RWPE2 (cell line): Measurements from ENCODE around the gene EML6.

Experiments used
- ATAC-seq: fragments of 200-7000 bp; cut with Tn5 transposase; 3 replicates; pipeline ENCODE4 v1.9.1; 2021; ENCODE audit warnings: low read depth
- DNase-seq: peaks from one replicate; pipeline ENCODE4 v3.0.0-alpha.2; 2020; ENCODE audit warnings: low spot score
- H3K27ac ChIP-seq: fragments of 450-650 bp; 2 replicates; pipeline ENCODE4 v1.5.1; 2017; ENCODE audit warnings: mild to moderate bottlenecking; ENCODE audit not compliant: poor library complexity, severe bottlenecking
- H3K27me3 ChIP-seq: fragments of 250-450 bp; sonication (Bioruptor Pico); 2 replicates; pipeline ENCODE4 v1.5.1; 2021; ENCODE audit warnings: mild to moderate bottlenecking, moderate library complexity; ENCODE audit not compliant: insufficient read depth, poor library complexity, severe bottlenecking
- H3K36me3 ChIP-seq: fragments of 250-450 bp; sonication (Bioruptor Pico); 2 replicates; pipeline ENCODE4 v1.5.1; 2020; ENCODE audit warnings: low read depth, mild to moderate bottlenecking, moderate library complexity
- H3K4me1 ChIP-seq: fragments of 250-450 bp; sonication (Bioruptor Pico); 2 replicates; pipeline ENCODE4 v1.5.1; 2021; ENCODE audit warnings: mild to moderate bottlenecking, moderate library complexity; ENCODE audit not compliant: insufficient read depth, poor library complexity, severe bottlenecking
- H3K4me3 ChIP-seq: fragments of 250-450 bp; sonication (Bioruptor Pico); 2 replicates; pipeline ENCODE4 v1.5.1; 2021; ENCODE audit warnings: mild to moderate bottlenecking, moderate library complexity; ENCODE audit not compliant: severe bottlenecking
- H3K9me3 ChIP-seq: fragments of 250-450 bp; sonication (Bioruptor Pico); 2 replicates; pipeline ENCODE4 v1.5.1; 2021; ENCODE audit warnings: mild to moderate bottlenecking, moderate library complexity; ENCODE audit not compliant: severe bottlenecking
- TF ChIP-seq, protein P1 (sequence below): fragments of 450-650 bp; IDR thresholded peaks from one replicate; pipeline ENCODE4 v1.5.1; 2017; ENCODE audit warnings: mild to moderate bottlenecking, moderate library complexity; ENCODE audit not compliant: poor library complexity, severe bottlenecking

EML6 gene

DNA sequence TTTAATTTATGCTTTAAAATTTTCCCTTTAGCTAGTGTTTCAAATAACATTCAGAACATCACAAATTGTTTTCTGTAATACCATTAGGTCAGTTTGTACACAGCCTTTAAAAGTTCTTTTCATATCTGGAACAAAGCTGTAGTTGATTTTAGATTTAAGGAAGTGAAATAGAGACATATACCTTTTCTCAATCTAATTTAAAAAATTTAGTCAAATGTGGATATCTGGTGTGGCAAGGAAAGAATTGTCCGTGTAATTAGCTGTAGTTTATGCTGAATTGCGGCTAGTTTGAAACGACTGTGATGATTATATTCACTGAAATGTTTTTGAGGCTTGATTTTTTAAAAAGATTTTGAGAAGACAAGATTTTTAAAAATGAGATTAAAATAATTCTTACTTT lies 59.9 kb downstream of the EML6 start:
- H3K27ac ChIP-seq, result no peak overlapping the region
- no peaks in the 10 kb centered on the region for H3K4me1 ChIP-seq
- no peaks in the 10 kb centered on the region for H3K27me3 ChIP-seq
- no peaks in the 10 kb centered on the region for H3K36me3 ChIP-seq
- TF ChIP-seq, protein P1, sequence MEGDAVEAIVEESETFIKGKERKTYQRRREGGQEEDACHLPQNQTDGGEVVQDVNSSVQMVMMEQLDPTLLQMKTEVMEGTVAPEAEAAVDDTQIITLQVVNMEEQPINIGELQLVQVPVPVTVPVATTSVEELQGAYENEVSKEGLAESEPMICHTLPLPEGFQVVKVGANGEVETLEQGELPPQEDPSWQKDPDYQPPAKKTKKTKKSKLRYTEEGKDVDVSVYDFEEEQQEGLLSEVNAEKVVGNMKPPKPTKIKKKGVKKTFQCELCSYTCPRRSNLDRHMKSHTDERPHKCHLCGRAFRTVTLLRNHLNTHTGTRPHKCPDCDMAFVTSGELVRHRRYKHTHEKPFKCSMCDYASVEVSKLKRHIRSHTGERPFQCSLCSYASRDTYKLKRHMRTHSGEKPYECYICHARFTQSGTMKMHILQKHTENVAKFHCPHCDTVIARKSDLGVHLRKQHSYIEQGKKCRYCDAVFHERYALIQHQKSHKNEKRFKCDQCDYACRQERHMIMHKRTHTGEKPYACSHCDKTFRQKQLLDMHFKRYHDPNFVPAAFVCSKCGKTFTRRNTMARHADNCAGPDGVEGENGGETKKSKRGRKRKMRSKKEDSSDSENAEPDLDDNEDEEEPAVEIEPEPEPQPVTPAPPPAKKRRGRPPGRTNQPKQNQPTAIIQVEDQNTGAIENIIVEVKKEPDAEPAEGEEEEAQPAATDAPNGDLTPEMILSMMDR, result no peak
- no peaks in the 10 kb centered on the region for H3K9me3 ChIP-seq
- no peak for DNase-seq
- no peak overlapping the region for H3K4me3 ChIP-seq
- ATAC-seq, result no peak

DNA sequence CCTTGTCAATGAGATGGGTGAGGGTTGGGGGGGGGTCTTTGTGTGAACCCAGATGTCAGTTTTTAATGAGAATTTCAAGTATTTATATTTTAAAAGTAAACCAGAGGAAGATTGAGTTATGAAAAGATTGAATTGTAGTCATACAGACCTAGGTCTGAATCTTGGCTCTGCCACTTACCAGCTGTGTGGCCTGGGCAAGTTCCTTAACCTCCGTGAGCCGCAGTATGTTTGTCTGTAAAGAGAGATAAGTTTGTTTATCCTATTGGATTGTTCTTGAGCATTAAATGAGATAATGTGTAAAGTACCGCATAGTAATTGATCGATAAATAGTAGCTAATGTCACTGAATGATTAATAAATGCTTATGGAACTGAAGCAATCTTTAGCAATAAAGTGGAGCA lies 63.8 kb downstream of the EML6 start:
- no peaks in the 10 kb centered on the region for H3K27me3 ChIP-seq
- no peaks in the 10 kb centered on the region for H3K4me1 ChIP-seq
- H3K9me3 ChIP-seq, result no peaks in the 10 kb centered on the region
- TF ChIP-seq, protein P1, result no peak
- DNase-seq (no peak), ATAC-seq (no peak)
- no peaks in the 10 kb centered on the region for H3K36me3 ChIP-seq
- H3K27ac ChIP-seq, result no peak overlapping the region
- H3K4me3 ChIP-seq, result no peak overlapping the region

DNA sequence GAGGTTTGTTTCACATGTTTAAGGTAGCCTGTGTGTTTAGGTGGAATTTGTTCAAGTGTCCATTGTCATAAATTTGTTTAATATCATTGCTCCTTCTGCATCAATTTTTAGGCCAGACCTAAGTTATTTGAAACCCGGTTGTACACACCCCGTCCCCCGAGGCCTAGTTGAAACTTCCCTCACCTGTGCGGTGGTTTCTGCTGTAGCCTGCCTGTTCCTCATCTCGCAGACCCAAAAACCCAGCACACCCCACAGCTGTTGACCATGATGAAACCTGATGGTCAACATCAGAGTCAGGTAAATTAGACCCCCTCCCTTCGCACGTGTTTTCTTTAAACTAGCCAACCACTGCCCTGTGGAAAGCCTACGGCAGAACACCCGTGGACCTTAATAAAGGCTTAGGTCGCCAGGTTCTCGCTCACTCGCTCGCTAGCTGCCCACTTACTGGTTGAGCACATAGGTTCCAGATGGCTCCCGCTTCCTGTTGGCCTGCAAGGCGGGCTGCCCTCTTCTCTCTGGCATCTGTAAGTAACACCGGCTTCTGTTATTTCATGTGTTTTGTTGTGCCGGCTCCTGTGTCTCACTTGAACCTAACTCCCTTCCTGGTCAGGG lies 64.4 kb downstream of the EML6 start:
- Histone ChIP-seq H3K9me3 (no peaks in the 10 kb centered on the region), H3K4me3 (no peak overlapping the region), H3K27me3 (no peaks in the 10 kb centered on the region), H3K36me3 (no peaks in the 10 kb centered on the region), H3K4me1 (no peaks in the 10 kb centered on the region), H3K27ac (no peak overlapping the region)
- ATAC-seq (no peak), DNase-seq (no peak)
- TF ChIP-seq, protein P1, result no peak

DNA sequence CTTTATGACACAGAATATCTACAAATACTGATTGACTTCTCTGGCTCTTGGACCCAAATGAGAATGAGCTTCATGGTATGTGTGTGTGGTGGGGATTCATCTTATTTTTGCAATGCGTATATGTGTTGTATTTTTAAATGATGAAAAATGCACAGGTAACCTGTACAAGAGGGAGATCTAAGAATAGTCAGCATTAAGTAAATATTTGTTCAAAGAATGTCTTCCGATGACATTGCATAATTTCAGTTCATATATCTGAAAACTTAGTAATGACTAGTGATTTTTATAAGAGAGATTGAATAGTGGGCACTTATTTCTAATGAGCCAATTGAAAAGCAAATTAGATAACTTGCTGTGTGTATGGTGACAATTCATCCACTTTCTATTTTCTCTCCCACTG lies 66.4 kb downstream of the EML6 start:
- TF ChIP-seq, protein P1, result no peak
- DNase-seq (no peak), ATAC-seq (no peak)
- no peaks in the 10 kb centered on the region for H3K36me3 ChIP-seq
- H3K4me1 ChIP-seq, result no peaks in the 10 kb centered on the region
- H3K27ac ChIP-seq, result no peak overlapping the region
- H3K27me3 ChIP-seq, result no peaks in the 10 kb centered on the region
- no peak overlapping the region for H3K4me3 ChIP-seq
- H3K9me3 ChIP-seq, result no peaks in the 10 kb centered on the region

DNA sequence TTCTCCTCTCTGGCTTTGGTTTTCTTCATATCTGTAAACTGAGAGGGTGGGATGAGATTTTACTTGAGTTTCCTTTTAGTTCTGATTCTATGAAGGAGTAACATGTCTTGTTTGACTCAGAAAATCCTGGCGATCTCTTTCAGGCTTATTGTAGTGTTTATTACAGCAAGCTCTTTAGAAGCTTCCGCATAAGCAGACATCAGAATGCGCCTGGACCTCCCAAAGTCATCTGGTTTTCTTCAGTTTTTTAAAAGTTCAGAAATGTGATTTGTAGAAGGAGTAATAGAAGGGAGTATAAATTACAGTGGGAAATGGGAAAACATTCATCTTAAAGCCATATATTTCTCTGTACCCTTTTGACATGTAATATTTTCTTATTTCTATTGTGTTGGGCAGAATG lies 68.4 kb downstream of the EML6 start:
- Histone ChIP-seq H3K4me1 (no peaks in the 10 kb centered on the region), H3K9me3 (no peaks in the 10 kb centered on the region), H3K27ac (no peak overlapping the region), H3K4me3 (no peak overlapping the region), H3K27me3 (no peaks in the 10 kb centered on the region), H3K36me3 (no peaks in the 10 kb centered on the region)
- TF ChIP-seq, protein P1, result no peak
- DNase-seq, result no peak
- ATAC-seq, result no peak
